CD4-positive, alpha-beta T cell treated with Interferon alpha-2 for 1 hour (primary cell): ENCODE results near the gene FAM107A.

ENCODE experiments used
- DNase-seq, 2 donors: peaks; one replicate each; pipeline ENCODE4 v3.0.0-alpha.2; 2020 to 2022

FAM107A gene

GRCh38 chr3:58577269-58577821 is at the start of gene FAM107A:
Gene FAM107A, minus strand, starts transcription at chr3:58577391. Its CDS starts 7,531 bp downstream, at chr3:58569860.
- no peak for DNase-seq

DNA sequence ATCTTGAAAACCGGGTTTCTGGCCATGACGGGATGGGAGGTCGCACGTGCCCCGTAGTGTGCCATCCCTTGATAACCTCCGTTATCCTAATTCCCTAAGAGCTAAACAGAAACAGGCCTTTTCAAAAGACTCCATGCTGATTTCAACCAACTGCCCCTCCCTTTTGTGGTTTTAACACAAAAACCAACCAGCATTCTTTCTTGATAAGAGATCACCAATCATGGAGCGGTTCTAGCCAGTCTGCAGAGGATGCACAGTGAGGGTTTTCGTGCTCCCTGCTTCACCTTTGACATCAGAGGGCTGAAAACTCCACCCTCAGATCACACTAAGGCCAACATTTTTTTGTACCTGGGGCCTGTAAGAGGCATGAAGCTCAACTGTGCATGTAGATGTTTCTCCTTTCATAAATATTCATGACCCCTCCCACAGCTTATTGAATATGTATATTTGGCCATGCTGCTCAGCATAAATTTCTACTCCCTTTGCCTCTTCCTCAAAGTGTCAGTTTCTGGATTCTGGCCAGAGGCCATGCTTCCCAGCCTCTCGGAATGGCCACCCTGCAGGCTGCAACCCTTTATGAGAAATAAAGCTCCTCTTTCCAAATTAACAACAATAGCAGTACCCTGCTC is 48.1 kb upstream of the FAM107A start:
- DNase-seq, result no peak

DNA sequence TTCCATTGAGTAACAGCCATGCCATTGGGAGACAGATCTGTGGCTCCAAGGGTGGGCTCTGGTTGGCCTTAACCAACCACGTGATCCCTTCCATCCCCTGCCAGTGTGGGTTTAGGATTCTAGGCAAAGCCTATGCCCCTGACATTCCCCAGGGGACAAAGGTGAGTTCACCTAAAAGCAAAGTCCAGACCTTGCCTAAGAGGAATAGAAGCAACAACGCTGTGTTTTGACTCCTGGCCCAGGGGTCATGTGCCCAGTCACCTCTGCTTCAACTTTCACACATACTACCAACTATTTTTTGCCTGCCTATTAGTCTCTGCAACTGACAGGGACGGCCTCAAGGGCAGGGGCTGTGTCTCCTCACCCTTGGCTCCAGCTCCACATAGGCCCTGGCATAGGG is 47.4 kb upstream of the FAM107A start:
- DNase-seq, result no peak

DNA sequence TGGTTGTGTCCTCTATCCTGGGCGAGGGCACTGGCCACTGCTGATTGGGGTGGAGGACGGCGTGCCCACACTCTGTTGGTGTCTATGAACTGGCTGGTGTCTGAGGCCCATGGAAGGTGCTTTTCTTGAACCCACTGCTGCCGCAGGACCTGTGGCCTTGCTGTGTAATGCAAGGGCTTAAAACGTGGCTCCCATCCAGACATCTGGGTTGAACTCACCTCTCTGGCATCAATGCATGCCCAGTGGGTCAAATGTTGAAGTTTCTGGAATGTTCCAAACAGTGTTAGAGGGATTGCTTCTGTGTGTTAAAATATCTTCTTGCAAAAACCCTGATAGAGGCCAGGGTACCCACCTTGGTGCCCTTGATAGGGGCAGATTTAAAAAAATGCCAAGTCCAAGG is 46.8 kb upstream of the FAM107A start:
- no peak for DNase-seq

DNA sequence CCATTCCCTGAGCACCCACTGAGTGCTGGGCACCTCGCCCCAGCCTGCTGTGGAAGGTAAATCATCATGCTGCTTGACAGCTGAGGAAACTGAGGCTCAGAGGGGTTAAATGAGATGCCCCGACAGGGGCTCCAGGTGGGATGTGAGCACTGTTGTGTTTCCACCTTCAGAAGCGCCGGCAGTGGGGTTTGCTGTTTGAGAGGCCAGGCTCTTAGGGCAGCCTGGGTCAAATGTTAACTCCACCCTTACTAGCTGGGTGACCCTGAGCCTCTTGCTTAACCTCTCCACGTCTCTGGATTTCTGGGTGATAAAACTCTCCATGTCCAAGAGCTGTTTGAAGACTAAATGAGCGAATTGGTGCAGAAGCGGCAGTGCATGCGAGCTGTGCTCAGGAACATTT is 46.3 kb upstream of the FAM107A start:
- DNase-seq, result no peak

GRCh38 chr3:58622892-58623291 is 45.7 kb upstream of the FAM107A start:
- DNase-seq, result no peak

- no peak for DNase-seq
These were observed 45.2 kb upstream of the FAM107A start for GRCh38 chr3:58622436-58622835.

DNA sequence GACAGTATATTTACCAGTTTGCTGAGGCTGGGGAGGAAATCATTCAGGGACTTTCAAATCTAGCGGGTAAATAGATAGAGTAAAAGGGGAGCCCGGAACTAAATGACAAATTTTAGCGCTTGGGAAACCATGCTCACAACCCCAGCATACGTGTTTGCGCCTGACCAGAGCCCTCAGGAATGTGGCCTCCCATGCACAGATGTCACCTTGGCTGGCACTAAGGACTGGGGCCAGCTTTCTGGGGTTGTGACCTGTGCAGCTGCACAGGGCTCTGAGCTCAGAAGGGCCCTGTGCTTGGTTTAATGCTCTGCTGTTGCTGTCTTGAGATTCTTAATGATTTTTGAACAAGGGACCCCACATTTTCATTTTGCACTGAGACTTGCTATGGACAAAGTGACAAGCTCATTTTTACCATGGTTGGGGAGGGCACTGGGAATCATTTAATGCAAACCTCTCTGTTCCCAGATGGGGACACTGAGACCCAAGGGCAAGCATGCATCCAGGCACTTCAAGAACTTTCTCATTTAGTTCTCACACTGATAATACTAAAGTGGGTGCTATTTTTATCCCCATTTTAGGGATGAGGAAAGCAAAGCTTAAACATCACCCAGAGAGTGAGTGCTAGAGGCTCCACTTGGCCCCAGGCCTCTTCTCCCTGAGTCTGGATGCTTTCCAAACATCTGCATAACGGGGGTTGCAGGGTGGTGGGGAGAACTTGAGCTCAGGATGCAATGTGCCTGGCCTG is 44.1 kb upstream of the FAM107A start:
- no peak for DNase-seq

DNA sequence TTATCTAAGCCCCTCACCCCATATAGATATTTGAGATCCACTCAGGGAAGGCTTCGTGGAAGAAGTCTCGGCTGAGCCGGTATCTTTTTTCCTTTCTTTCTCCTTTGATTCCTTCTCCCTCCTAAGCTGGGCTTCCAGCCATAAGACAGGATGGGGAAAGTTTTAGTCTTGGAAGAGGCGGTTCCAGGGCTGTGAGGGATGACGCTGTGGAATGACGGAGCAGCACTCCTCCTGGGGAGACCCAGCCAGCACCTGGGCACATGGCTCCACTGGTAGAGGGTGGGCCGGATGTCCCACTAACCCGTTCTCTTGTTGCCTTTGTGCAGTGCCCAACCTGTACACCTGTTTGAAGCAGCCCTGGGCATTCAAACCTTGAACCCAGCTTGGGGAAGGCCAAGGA is 43.2 kb upstream of the FAM107A start:
- no peak for DNase-seq

DNA sequence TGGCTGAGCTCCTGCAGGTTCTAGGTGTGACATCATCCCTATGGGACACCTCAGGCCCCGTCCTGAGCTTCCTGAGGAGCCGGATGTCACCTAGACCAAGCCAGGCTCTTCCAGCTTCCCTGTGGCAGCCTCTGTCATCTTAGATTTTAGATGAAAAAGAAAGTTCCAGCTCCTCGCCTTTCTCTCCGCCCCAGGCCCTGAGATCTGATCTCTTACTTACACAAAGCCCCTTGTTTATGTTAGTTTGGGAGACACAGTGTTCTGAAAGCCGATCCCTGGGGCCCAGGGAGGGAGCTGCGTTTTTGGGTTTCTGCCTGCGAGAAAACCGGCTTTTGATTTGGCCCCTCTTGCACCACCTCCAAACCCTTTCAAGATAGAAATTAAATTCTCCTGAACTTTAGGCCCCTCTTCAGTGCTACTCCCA is 40.2 kb upstream of the FAM107A start:
- no peak for DNase-seq

- DNase-seq, result no peak
These were observed 36.3 kb upstream of the FAM107A start for GRCh38 chr3:58613236-58614132.

GRCh38 chr3:58612830-58613229 is 35.6 kb upstream of the FAM107A start:
- no peak for DNase-seq

DNA sequence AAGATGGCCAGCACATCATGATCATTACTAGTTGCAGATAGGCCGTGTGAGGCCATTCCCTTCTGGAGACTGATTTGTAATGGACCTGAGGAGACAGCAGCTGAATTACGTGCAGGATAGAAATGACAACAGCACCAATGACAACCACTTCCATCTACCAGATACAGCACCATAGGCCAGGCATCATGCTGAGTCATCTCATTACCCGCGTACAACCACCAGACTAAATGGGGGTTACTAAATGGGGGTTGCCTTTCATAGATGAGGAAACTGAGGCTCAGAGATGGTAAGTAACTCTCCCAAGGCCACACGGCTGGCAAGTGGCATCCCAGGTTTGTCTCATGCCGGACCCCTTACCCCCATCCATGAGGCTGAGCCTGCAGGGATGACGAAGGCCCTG is 32.8 kb upstream of the FAM107A start:
- no peak for DNase-seq

DNA sequence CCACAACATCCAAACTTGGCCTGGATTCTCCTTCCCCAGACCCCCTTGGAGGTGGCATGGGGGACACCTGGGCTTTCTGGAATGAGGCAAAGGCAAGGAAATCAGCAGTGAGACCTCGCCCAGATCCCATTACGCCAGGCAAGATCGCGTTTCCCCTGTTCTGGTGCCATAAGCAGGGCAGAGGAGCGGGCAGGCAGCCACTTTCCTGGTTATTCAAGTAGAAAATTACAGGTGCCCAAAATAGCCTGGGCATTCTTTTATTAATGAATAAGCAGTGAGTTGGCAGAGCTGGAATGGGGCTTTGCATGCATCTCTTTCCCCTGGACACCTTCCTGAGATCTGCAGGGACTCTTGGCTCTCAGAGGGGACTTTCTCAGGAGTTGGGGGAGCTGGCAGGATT is 31.5 kb upstream of the FAM107A start:
- DNase-seq, result no peak

GRCh38 chr3:58607816-58608215 is 30.6 kb upstream of the FAM107A start:
- DNase-seq, result no peak

GRCh38 chr3:58606693-58607092 is 29.5 kb upstream of the FAM107A start:
- DNase-seq, result no peak

DNA sequence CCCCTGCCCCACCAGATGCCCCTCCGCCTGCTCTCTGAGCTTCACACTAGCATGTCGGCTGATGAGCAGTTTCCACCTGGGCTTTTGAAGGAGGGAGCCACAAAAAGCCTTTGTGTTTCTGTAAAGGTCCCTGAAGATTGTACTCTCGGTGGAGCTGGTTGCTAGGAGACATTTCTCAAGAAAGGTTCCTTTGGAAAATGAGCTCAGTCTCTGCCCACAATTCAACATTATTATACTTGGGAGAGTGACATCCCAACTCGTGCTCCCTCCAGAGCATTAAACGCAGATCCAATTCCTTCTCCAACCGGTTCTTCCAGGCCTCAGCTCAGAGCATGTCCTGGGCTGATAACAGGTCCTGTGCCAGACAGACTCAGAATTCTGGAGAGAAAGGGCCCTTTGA is 26.8 kb upstream of the FAM107A start:
- no peak for DNase-seq

DNA sequence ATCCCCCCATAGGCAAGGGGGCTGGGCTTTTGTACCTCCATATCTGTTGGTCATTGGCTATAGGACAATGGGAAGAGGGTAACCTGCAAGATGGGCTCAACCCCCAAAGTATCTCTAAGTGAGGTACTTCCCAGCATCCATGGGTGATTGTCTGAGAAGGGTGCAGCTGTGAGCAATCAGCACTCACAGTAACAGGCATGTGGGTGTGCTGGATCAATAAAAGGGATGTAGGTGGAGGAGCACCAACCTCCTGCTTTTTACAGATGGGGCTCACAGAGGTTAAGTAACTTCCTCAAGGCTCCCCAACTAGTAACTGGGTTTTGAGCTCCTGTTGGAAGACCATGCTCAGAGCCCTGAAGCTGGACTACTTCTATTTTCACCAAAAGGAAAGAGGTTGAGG is 26.4 kb upstream of the FAM107A start:
- DNase-seq, result no peak

DNA sequence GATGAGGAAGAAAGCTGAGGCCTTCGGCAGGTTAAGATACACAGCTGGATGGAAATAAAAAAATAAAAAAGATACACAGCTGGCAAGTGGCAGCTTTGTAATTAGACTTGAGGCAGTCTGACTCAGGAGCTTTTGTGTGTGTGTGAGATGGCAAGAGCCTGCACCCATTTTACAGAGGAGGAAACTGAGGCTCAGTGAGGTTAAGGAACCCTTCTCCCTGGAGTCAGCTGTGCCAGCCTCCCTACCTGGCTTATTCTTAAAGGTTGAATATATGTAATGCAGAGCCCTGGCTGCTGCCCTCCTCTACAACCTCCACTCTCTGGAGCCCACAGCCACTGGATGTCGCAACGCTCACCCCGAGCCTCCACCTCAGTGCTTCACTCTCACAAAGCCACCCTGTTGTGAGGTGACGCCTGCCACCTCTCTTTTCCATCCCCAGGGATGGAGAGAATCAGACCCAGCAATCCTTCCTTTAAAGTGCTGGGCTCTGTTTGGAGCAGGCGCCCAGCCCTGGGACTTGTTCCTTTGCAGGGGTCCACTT is 20.6 kb upstream of the FAM107A start:
- DNase-seq, result no peak

GRCh38 chr3:58596834-58597518 is 19.8 kb upstream of the FAM107A start:
- DNase-seq, result no peak

- no peak for DNase-seq
These were observed 16.9 kb upstream of the FAM107A start for GRCh38 chr3:58594117-58594516.
